Thyroid gland (tissue), 4 donors: ENCODE results near the gene PMEPA1.

Experiments
- CTCF ChIP-seq, 6 experiments: fragments of 200-600 bp in 3 of 6; fragments of 450-650 bp in 3 of 6; sonication (generic) in 3 of 6; IDR thresholded peaks; one replicate each; pipeline ENCODE4 v1.5.1; 2016 to 2019; ENCODE audit warnings: antibody characterized with exemption in 6 of 6, mild to moderate bottlenecking in 2 of 6, inconsistent platforms in 1 of 6, moderate library complexity in 1 of 6
- POLR2A ChIP-seq, 2 donors: fragments of 450-650 bp; IDR thresholded peaks; one replicate each; pipeline ENCODE4 v1.6.1; 2017; ENCODE audit warnings: antibody characterized with exemption in 2 of 2, mild to moderate bottlenecking in 2 of 2, moderate library complexity in 1 of 2

GRCh38 chr20:57601737-57602136 lies 108.1 kb downstream of the PMEPA1 start:
- TF ChIP-seq CTCF (IDR thresholded peaks at IDR 0.05) (no peak), POLR2A (IDR thresholded peaks at IDR 0.05) (no peak)
